OCI-LY3 (cell line): ENCODE measurements around the gene UNC5A.

Experiments
- H2AFZ ChIP-seq: fragments of 200-600, 300-600 bp; shearing (Covaris generic); 2 replicates; pipeline ENCODE4 v1.6.0; 2014; ENCODE audit warnings: antibody characterized with exemption, low read depth, low read length
- H3K27ac ChIP-seq: fragments of 200-600, 300-600 bp; sonication (generic); 2 replicates; pipeline ENCODE4 v1.5.1; 2014; ENCODE audit warnings: mild to moderate bottlenecking, low read length, moderate library complexity, mixed read lengths
- H3K27me3 ChIP-seq: fragments of 200-600, 300-600 bp; sonication (generic); 2 replicates; pipeline ENCODE4 v1.6.1; 2014; ENCODE audit warnings: low read depth, low read length, mixed read lengths
- H3K36me3 ChIP-seq: fragments of 200-600, 300-600 bp; sonication (generic); replicated peaks from 2 replicates; pipeline ENCODE3; 2014; ENCODE audit warnings: low read depth, low read length, mixed read lengths
- H3K4me1 ChIP-seq: fragments of 300-600, 200-600 bp; sonication (generic); 2 replicates; pipeline ENCODE4 v1.6.1; 2014; ENCODE audit warnings: low read length, mixed read lengths
- H3K4me2 ChIP-seq: fragments of 200-600, 300-600 bp; sonication (generic); 2 replicates; pipeline ENCODE4 v1.6.1; 2014; ENCODE audit warnings: low read length, mixed read lengths
- H3K4me3 ChIP-seq: fragments of 300-600, 200-600 bp; sonication (generic); 2 replicates; pipeline ENCODE4 v1.5.1; 2014; ENCODE audit warnings: antibody characterized with exemption, mild to moderate bottlenecking, low read length, moderate library complexity
- H3K79me2 ChIP-seq: fragments of 300-600, 200-600 bp; shearing (Covaris generic); 2 replicates; pipeline ENCODE4 v1.6.1; 2014; ENCODE audit warnings: mild to moderate bottlenecking, low read length, mixed read lengths
- H3K9ac ChIP-seq: fragments of 300-600, 200-600 bp; shearing (Covaris generic); 2 replicates; pipeline ENCODE4 v1.6.0; 2014; ENCODE audit warnings: mild to moderate bottlenecking, low read length, moderate library complexity
- H3K9me3 ChIP-seq: fragments of 200-600, 300-600 bp; shearing (Covaris generic); 2 replicates; pipeline ENCODE4 v1.6.1; 2014; ENCODE audit warnings: low read length, mixed read lengths; ENCODE audit not compliant: insufficient read depth
- H4K20me1 ChIP-seq: fragments of 200-600, 300-600 bp; sonication (generic); 2 replicates; pipeline ENCODE4 v1.6.1; 2016; ENCODE audit warnings: low read length, mixed read lengths; ENCODE audit not compliant: insufficient read depth
- EZH2phosphoT487 ChIP-seq: fragments of 200-600 bp; shearing (Covaris generic); IDR thresholded peaks from 2 replicates; pipeline ENCODE4 v1.6.1; 2018; ENCODE audit warnings: antibody characterized with exemption, mixed run types, low read depth
- TF ChIP-seq, protein P1 (sequence below): fragments of 200-600, 300-600 bp; sonication (generic); IDR thresholded peaks from 2 replicates; pipeline ENCODE4 v1.5.1; 2014; ENCODE audit warnings: antibody characterized with exemption, low read length, low read depth

UNC5A gene

DNA sequence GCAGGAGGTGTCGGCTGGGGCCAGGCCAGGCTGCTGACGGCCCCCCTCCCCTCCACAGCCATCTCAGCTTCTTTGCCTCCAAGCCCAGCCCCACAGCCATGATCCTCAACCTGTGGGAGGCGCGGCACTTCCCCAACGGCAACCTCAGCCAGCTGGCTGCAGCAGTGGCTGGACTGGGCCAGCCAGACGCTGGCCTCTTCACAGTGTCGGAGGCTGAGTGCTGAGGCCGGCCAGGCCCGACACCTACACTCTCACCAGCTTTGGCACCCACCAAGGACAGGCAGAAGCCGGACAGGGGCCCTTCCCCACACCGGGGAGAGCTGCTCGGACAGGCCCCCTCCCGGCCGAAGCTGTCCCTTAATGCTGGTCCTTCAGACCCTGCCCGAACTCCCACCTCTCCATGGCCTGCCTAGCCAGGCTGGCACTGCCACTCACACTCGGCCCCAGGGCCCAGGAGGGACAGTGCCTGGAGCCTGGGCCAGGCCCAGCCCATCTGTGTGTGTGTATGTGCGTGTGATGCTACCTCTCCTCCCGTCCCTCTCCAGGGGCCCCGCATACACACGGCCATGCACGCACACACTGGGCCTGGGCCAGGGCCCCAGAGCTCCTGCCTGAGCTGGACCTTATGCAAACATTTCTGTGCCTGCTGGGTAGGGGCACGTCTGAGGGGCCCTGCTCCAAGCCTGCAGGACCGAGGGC lies 69.5 kb downstream of the UNC5A start:
- Histone ChIP-seq H4K20me1 (no peaks in the 10 kb centered on the region), H3K4me2 (no peak overlapping the region), H3K27me3 (no peaks in the 10 kb centered on the region), H3K79me2 (no peaks in the 10 kb centered on the region), H3K9ac (no peak overlapping the region), H3K4me3 (no peak overlapping the region), H3K9me3 (no peaks in the 10 kb centered on the region), H3K36me3 (no peaks in the 10 kb centered on the region), H3K4me1 (peaks cover 1% of the 10 kb centered on the region; the same call in 1 of the 2 replicates), H3K27ac (no peak overlapping the region), H2AFZ (no peak overlapping the region)
- TF ChIP-seq EZH2phosphoT487: no peak
- TF ChIP-seq, protein P1, sequence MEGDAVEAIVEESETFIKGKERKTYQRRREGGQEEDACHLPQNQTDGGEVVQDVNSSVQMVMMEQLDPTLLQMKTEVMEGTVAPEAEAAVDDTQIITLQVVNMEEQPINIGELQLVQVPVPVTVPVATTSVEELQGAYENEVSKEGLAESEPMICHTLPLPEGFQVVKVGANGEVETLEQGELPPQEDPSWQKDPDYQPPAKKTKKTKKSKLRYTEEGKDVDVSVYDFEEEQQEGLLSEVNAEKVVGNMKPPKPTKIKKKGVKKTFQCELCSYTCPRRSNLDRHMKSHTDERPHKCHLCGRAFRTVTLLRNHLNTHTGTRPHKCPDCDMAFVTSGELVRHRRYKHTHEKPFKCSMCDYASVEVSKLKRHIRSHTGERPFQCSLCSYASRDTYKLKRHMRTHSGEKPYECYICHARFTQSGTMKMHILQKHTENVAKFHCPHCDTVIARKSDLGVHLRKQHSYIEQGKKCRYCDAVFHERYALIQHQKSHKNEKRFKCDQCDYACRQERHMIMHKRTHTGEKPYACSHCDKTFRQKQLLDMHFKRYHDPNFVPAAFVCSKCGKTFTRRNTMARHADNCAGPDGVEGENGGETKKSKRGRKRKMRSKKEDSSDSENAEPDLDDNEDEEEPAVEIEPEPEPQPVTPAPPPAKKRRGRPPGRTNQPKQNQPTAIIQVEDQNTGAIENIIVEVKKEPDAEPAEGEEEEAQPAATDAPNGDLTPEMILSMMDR: no peak

DNA sequence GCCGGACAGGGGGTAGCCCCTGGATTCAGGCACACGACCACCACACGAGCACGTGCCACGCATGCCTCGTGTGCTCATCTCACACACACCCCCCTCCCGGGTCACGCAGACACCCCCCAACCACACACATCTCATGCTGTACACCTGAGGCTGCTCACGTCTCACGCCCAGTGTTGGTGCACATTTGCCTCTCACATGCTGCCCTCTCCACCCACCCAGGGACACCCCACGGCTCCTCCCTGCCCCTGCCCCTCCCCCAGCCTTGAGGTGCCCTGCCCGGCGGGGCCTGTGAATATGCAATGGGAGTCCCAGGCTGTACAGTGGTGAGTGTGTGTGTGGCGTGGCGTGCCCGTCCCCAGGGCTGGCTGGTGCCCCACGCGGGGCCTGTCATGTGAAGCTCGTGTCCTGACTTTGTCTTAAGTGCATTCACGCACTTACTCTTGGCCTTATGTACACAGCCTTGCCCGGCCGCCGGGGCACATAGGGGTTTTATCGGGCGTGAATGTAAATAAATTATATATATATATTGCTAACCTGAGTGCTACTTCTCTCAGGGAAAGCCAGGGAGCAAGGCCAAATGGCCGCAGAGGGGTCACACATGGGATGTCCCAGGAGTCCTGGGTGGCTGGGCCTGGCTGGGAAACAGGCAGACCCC lies 70.1 kb downstream of the UNC5A start:
- Histone ChIP-seq H3K27ac (no peak overlapping the region), H3K27me3 (no peaks in the 10 kb centered on the region), H4K20me1 (no peaks in the 10 kb centered on the region), H2AFZ (no peak overlapping the region), H3K9ac (no peak overlapping the region), H3K4me2 (no peak overlapping the region), H3K36me3 (no peaks in the 10 kb centered on the region), H3K4me3 (no peak overlapping the region), H3K4me1 (peaks cover 3% of the 10 kb centered on the region; the same call in 1 of the 2 replicates), H3K79me2 (no peaks in the 10 kb centered on the region), H3K9me3 (no peaks in the 10 kb centered on the region)
- TF ChIP-seq, protein P1: no peak
- no peak for TF ChIP-seq EZH2phosphoT487

DNA sequence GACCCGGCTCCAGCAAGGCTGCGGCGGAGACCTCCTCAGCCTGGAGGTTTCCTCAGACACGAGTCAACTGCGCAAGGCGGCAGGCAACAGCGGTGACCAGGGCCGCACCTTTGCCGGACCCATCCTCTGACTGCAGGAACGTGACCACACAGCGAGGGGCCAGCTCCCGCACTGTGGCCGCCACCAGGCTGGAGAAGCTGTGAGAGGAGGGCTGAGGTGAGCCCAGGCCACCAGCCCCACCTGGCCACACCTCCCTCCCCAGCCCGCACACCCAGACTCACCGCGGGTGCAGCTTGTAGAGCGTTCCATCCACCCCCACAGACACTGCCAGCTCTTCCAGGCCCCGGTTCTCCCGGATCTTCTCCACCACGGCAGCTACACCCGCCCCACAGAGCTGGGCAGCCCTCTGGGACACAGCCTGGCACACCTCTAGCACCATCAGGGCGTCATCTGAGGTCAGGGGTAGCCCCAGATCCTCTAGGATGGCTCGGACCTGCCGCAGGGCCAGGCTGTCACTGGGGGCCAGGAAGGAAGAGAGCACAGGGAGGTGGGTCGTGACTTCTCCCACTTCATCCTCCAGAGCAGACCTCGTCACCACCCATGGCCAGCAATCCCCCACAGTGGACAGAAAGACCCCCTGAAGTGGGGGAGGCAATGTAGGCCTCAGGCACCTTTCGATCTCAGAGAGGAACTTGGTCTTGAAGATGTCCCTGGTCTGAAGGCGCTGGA lies 70.8 kb downstream of the UNC5A start:
- TF ChIP-seq, protein P1: no peak
- no peak for TF ChIP-seq EZH2phosphoT487
- Histone ChIP-seq H3K4me1 (peaks cover 3% of the 10 kb centered on the region; the same call in 1 of the 2 replicates), H3K27me3 (no peaks in the 10 kb centered on the region), H3K79me2 (no peaks in the 10 kb centered on the region), H3K9me3 (no peaks in the 10 kb centered on the region), H3K27ac (no peak overlapping the region), H3K4me2 (no peak overlapping the region), H3K4me3 (no peak overlapping the region), H4K20me1 (no peaks in the 10 kb centered on the region), H2AFZ (no peak overlapping the region), H3K36me3 (no peaks in the 10 kb centered on the region), H3K9ac (no peak overlapping the region)
